ENCODE measurements around the gene DPEP3.

The DPEP3 gene

DNA sequence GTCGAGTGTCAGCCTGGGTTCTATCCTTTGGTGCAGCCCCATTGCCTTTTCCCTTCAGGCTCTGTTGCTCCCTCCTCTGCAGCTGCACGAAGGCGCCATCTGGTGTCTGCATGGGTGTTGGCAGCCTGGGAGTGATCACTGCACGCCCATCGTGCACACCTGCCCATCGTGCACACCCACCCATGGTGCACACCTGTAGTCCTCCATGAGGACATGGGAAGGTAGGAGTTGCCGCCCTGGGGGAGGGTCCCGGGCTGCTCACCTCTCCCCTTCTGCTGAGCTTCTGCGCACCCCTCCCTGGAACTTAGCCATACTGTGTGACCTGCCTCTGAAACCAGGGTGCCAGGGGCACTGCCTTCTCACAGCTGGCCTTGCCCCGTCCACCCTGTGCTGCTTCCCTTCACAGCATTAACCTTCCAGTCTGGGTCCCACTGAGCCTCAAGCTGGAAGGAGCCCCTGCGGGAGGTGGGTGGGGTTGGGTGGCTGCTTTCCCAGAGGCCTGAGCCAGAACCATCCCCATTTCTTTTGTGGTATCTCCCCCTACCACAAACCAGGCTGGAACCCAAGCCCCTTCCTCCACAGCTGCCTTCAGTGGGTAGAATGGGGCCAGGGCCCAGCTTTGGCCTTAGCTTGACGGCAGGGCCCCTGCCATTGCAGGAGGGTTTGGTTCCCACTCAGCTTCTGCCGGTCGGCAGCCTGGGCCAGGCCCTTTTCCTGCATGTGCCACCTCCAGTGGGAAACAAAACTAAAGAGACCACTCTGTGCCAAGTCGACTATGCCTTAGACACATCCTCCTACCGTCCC, 51.5 kb downstream of the DPEP3 start:
- DNase-seq: no peak

DNA sequence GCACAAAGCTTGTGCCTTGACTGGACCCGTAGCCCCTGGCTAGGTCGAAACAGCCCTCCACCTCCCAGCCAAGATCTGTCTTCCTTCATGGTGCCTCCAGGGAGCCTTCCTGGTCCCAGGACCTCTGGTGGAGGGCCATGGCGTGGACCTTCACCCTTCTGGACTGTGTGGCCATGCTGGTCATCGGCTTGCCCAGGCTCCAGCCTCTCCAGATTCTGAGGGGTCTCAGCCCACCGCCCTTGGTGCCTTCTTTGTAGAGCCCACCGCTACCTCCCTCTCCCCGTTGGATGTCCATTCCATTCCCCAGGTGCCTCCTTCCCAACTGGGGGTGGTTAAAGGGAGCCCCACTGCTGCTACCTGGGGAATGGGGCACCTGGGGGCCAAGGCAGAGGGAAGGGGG, 52.2 kb downstream of the DPEP3 start:
- no peak for DNase-seq

DNA sequence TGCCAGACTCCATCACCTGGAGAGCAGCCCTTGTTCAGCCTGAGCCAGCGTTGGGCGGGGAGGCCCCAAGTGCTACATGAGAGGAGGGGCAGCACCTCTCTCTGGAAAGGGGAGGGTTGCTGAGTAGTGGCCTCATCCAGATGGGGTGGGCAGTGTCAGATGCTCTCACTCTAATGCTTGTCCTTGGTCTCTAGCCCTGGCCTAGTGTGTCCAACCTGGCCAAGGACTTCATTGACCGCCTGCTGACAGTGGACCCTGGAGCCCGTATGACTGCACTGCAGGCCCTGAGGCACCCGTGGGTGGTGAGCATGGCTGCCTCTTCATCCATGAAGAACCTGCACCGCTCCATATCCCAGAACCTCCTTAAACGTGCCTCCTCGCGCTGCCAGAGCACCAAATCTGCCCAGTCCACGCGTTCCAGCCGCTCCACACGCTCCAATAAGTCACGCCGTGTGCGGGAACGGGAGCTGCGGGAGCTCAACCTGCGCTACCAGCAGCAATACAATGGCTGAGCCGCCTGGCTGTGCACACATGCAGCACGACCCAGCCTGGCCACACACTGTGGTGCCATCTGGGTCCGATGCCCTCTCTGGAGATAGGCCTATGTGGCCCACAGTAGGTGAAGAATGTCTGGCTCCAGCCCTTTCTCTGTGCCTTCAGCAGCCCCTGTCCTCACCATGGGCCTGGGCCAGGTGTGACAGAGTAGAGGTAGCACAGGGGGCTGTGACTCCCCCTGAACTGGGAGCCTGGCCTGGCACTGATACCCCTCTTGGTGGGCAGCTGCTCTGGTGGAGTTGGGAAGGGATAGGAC, 53.0 kb downstream of the DPEP3 start:
- no peak for DNase-seq

DNA sequence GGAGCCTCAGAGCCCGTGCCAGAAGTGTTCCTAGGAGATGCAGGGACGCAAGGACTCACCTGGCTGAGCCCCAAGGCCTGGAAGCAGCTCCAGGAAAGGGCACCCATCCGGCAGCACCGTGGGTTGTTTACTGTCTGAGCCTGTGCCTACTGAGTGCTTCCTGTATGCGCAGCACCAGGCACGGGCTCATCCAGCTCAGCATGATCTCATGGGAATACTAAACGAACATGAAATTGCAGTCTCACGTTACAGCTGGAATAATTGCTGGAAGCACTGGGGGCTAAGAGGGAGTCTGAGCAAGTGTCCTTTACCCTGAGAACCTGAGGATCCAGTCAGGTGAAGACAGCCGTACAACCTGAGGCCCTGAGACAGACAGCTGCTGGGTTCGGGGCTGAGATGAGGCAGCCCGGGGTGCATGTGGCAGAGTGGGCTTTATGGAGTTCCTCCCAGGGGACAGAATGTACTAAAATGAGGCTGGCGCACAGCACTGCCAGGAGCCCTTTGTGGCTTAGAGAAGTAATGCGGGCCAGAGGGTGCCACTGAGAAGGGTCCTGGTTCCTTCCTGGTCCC, 54.0 kb downstream of the DPEP3 start:
- DNase-seq: no peak
